NCI-H774 (cell line): ENCODE results near the gene CCDC85B.
"Not testable (repeated sequence)": the region's sequence is repeated elsewhere in the genome, so short reads cannot be mapped to it uniquely, and the experiment has no call there.

ENCODE experiments used
- DNase-seq: peaks from one replicate; lab custom pipeline; 2025; lab: John Stamatoyannopoulos, UW

Gene CCDC85B

DNA sequence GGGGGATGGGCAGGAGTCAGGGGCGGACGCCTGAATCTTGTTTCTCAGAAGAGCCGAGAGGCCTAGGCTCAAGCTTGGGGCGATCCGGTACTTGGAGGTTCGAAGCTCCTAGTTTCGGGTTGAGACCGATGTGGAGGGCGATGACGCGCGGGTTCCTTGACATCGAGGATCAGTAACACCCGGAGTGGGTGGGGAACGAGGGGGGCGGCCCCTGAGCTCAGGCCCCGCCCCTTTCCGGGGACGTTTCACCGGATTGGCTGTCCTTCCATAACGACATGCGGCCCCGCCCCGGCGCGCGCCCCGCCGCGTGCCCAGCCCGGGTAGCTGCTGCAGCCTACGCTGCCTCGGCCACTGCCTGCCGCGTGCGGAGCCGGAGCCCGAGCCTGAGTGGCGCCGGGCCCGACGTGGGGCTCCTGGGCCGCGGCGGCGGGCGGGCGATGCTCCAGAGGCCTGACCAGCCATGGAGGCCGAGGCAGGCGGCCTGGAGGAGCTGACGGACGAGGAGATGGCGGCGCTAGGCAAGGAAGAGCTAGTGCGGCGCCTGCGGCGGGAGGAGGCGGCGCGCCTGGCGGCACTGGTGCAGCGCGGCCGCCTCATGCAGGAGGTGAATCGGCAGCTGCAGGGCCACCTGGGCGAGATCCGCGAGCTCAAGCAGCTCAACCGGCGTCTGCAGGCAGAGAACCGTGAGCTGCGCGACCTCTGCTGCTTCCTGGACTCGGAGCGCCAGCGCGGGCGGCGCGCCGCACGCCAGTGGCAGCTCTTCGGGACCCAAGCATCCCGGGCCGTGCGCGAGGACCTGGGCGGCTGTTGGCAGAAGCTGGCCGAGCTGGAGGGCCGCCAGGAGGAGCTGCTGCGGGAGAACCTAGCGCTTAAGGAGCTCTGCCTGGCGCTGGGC, at the start of gene CCDC85B:
Gene CCDC85B, plus strand, starts transcription at position 350 of the 895 bp plus-strand sequence. Its CDS starts 111 bp downstream, at position 461.
- peak; percentile 95 for DNase-seq

DNA sequence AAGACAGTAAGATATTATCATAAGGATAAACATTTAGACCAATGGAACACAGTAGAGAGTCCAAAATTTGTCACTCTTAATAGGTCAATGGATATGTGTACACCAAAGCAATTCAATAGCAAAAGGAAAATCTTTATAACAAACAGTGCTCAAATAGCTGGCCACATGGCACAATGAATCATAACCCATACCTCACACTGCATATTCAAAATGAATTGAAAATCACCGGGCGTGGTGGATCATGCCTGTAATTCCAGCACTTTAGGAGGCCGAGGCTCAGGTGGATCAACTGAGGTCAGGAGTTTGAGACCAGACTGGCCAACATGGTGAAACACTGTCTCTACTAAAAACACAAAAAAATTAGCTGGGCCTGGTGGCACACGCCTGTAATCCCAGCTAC, 48.3 kb upstream of the CCDC85B start:
- DNase-seq: no peak

DNA sequence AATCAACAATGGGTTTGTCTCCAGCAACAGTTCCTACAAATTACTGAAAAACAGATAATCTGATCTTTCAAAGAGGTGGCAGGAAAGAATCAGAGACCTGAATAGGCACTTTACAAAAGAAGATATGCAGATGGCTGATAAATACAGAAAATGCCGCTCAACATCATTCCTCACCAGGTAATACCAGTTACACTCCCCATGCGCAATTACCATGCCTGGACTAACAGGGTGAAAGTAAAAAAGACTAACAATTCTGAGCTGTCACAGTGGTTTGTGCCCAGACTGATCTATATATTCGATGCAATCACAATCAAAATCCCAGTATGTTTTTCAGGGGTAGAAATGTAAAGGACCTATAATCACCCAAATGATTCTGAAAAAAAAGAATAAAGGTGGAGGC, 46.7 kb upstream of the CCDC85B start:
- no peak for DNase-seq

DNA sequence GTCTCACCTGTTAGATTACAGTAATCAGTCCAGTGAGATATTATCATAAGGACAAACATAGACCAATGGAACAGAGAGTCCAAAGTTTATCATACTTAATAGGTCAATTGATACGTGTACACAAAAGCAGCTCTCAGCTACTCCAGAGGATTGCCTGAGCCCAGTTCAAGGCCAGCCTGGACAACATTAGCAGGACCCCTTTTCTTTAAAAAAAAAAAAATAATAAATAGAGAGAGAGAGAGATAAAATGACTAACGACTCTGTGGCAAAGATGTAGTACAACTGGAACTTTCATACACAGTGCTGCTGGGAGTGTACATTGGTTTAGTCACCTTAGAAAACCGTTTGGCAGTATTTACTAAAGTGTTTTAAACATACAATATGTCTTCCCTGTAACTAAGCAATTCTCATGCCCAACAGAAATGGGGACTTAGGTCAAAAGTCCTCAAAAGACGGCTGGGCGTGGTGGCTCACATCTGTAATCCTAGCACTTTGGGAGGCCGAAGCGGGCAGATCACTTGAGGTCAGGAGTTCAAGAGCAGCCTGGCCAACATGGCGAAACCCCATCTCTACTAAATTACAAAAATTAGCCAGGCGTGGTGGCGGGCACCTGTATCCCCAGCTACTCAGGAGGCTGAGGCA, 46.1 kb upstream of the CCDC85B start:
- DNase-seq: no peak

DNA sequence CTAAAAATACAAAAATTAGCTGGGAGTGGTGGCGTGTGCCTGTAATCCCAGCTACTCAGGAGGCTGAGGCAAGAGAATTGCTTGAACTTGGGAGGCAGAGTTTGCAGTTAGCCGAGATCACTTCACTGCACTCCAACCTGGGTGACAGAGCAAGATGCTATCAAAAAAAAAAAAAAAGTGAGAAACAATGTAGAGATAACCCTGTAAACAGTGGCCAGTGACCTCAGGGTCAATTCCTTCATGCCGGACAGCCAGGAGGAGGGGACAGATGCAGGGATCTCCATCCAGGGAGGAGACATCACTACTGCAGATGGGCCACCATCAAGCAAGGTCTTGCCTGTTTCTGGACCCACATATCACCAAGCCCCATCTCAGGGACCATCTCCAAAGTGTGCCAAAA, 42.7 kb upstream of the CCDC85B start:
- no peak for DNase-seq

DNA sequence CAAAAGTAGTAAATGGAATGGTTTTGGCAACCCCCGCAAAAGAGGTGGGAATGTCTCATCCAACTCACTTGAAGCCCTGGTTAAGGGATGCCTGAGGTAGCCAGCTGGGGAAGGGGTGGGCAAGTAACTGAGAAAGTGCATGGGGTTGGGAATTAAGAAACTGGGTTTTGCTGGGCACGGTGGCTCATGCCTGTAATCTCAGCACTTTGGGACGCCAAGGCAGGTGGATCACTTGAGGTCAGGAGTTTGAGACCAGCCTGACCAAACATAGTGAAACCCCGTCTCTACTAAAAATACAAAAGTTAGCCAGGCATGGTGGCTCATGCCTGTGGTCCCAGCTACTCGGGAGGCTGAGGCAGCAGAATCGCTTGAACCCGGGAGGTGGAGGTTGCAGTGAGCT, 41.8 kb upstream of the CCDC85B start:
- not testable (repeated sequence) for DNase-seq

DNA sequence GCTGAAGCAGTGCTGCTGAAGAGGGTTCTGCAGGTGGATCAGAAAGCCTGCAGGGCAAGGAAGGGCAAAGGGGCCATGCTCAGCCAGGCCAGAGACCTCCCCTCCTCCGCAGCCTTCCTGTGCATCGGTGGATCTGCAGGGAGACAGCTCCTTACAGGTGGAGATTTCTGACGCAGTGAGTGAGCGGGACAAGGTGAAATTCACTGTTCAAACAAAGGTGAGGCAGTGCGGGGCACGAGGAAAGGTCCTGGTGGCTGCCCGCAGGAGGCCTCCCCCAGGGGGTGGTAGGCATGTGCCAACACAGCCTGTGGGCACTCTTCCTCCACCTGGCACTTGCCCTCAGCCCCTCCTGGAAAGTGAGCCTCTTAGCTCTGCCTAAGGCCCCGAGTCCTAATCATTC, 41.1 kb upstream of the CCDC85B start:
- DNase-seq: no peak

DNA sequence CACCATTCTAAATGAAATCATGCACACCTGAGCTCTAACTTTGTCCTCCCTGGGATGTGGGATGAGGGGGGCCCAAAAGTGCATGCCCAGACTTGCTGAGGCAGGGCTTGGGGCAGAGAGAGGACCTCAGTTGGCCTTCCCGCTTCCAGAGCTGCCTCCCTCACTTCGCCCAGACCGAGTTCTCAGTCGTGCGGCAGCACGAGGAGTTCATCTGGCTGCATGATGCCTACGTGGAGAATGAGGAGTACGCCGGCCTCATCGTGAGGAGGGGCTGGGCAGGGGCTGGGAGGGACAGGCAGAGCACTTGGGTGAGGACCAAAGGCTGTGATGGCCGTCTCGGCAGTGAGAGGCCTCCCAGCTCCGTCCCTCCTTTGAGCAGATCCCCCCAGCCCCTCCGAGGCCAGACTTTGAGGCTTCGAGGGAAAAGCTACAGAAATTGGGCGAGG, 40.7 kb upstream of the CCDC85B start:
- DNase-seq: no peak

DNA sequence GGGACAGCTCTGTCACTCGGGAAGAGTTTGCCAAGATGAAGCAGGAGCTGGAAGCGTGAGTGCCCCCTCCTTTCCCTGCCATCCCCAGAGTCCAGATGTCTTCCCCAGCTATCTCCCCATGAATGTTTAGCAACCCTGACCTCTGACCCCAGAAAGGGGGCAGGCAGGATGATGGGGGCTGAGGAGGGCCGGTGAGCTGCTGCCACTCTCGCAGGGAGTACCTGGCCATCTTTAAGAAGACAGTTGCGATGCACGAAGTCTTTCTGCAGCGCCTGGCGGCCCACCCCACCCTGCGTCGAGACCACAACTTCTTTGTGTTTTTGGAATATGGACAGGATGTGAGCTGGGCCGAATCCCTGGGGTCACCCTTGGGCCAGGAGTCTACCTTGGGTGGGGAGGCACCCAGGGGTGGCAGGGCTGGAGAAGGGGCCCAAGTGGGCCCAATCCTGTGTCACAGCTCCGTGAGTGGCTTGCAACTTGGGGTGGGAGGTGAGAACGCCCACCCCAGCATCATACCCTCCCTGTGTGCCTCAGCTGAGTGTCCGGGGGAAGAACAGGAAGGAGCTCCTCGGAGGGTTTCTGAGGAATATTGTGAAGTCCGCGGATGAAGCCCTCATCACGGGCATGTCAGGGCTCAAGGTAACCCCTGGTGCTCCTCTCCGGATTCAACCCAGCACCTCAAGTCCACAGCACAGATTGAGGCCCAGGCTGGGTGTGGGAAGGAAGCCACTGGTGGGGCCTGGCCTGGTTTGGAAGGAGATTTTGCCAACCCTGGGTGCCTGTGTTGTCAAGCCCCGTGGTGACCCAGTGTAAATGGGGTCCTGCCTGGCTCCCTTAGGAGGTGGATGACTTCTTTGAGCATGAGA, 40.0 kb upstream of the CCDC85B start:
- no peak for DNase-seq

DNA sequence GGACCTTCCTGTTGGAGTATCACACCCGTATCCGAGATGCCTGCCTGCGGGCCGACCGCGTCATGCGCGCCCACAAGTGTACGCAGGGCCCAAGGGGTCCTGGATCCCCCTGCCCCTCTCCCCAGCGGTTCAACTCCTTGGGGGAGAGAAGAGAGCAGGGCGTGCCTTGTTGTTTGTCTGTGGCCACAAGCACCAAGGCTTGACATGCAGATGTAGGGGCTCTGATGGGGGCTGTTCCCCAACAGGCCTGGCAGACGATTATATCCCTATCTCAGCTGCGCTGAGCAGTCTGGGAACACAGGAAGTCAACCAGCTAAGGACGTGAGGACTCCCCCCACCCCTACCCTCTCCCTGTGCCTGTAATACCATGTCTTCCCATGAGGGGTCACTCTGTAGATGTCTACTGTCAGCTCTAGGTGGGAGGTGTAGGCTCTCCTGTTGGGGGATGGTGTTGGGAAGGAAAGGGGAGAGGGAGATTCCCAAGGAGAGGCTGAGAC, 39.3 kb upstream of the CCDC85B start:
- DNase-seq: no peak

DNA sequence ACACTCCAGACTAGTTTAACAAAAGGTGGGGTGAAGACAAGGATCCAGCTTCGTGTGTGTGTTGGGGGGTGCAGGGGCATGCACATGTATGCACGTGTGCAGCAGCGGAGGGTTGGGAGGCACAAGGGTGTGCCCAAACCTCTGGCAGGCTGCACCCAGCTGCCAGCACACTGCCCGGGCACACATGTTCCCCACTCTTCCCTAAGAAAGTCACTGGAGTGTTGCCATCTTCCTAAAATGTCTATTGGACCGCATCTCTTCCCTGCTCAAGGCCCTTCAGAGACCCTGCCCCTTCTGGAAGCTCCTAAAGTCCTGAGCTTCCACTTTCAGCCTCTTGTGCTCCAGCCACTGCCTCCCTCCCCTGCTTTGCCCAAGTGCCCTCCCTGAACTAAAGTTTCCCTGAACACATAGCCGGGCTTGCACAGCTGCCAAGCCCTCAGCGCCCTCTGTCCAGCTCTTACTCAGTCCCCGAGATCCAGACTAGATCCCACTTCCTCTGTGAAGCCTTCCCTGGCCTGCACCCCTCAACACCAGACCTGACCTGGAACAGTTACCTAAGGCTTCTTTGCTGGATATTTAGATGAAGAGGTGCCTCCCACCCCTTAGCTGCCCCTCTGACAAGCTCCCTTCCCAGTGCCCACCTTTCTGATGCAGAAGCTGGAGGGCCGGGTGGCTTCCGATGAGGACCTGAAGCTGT, 38.5 kb upstream of the CCDC85B start:
- no peak for DNase-seq

DNA sequence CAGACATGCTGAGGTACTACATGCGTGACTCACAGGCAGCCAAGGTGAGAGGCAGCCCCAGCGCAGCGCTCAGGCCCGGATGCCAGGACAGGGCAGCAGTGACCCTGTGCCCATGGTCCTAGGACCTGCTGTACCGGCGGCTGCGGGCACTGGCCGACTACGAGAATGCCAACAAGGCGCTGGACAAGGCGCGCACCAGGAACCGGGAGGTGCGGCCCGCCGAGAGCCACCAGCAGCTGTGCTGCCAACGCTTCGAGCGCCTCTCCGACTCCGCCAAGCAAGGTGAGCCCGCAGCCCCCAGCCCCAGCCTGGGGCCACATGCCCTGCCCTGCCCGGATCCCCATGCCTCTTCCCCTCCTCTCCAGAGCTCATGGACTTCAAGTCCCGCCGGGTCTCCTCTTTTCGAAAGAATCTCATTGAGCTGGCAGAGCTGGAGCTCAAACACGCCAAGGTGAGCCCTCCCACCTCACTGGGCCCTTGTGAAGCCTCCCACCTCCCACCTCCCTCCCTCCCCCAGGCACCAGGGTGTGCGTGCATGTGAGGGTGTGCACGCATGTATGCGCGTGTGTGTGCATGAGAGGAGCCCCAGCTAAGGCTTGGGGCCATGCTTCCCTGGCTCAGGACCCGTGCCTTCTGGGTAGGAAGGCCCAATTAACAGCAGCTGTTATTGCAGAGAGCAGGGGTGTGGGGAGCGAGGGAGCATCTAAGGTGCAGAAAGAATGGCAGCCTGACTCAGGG, 37.8 kb upstream of the CCDC85B start:
- DNase-seq: no peak

DNA sequence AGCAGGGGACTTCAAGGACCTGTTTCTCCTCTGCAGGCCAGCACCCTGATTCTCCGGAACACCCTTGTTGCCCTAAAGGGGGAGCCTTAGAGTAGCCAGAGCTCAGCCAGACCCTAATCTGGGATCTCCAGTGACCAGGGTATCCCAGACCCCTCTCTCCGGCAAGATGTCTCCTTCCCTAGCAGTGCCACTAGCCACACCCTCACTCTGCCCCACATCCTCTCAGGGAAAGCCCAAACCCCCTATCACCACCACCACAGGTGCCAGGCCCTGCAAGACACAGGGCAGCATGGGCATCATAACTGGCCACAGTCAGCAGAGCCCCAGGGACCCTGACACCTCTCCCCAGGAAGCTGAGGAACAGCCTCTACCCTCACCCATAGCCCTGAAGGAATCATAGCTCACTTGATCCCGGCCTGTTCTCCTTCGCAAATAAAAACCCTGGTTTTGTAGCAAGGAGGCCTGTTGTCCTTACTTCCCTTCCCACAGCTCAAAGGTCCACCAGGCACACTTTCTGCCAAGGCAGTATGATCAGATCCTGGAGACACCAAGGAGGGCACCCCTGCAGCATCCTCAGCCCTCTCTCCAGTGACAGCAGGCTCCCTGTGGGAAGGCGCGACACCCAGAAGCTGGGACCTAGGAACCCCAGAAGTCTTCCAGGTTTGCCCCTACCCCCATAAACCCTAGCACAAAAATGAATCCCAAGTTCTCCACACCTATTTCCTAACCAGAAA, 37.1 kb upstream of the CCDC85B start:
- no peak for DNase-seq

DNA sequence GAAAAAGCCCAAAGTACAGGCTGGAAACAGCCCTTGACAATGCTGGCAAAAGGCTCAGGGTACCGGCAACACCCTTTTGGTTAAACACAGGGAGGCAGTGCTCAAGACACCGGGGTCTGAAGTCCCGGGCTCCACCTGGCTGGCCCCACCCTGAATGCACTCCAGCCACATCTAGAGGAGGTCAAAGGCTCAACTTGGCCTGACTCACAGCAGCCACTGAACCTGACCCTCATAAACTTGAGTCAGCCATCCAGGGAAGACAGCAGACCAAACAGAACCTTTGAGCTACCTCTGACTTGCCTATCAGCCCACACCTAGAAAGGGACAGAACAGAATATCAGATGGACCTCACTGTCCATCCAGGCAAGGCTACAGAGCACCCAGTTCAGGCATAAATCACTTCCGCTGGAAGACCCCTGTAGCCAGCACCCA, 36.3 kb upstream of the CCDC85B start:
- no peak for DNase-seq

DNA sequence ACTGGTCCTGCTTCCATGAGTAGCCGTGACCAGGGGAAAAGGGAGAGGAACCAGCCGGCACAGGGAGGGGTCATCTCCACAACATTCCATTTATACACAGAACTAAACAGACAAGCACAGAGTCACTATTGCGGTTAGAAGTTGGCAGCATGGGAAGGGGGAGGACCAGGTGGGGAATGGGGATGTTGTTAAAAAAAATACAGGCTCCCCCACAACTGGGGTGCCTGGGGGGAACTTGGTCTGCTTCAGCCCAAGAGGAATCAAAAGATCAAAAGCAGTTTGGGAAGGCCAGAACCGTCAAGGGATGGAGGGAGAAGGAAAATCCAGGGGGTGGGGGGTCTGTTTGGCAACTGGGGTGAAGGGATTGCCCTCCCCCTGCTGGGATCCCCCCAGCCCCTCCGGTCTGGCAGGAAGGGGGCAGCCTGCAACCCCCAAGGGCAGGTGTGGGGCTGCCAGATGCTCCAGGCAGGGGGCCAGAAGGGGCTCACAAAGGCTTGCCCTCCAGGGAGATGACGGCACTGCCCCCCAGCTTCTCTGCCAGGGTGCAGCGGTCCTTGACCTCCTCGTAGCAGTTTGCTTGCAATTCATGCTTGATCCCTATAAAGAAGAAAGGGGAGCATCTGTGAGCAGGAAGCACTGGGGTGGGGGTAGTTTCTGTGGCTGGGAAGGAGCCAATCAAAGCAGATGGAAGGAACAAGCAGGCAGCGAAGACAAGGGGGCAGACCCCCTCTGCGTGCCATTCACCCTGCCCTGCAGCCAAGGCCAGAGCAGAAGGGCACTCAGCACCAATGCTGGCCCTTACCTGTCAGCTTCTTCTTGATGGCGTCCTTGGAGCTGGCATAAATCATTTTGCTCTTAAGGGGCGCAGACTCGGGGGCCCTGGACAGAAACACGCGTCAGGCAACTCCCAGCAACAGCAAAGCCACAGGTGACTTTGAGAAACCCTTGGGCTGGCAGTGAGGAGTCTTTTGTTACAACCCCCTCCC, 35.3 kb upstream of the CCDC85B start:
- DNase-seq: no peak

DNA sequence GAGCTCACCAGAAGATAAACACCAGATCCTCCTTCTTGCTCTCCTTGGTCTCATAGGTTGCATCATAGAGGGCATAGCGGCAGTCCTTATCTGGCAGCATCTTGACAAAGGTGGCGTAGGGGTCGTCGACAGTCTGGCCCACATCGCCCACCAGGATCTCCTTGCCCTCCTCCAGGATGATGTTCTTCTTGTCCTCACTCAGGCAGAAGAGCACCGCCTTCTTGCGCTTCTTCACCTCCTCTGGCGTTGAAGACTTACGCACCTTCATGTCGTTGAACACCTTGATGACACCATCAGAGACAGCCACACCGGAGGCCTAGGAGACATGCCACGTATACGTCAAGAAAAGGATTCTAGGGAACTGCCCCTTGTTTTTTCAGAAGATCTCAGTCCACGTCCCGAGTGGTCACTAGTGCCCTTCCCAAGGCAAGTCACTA, 34.5 kb upstream of the CCDC85B start:
- DNase-seq: no peak

DNA sequence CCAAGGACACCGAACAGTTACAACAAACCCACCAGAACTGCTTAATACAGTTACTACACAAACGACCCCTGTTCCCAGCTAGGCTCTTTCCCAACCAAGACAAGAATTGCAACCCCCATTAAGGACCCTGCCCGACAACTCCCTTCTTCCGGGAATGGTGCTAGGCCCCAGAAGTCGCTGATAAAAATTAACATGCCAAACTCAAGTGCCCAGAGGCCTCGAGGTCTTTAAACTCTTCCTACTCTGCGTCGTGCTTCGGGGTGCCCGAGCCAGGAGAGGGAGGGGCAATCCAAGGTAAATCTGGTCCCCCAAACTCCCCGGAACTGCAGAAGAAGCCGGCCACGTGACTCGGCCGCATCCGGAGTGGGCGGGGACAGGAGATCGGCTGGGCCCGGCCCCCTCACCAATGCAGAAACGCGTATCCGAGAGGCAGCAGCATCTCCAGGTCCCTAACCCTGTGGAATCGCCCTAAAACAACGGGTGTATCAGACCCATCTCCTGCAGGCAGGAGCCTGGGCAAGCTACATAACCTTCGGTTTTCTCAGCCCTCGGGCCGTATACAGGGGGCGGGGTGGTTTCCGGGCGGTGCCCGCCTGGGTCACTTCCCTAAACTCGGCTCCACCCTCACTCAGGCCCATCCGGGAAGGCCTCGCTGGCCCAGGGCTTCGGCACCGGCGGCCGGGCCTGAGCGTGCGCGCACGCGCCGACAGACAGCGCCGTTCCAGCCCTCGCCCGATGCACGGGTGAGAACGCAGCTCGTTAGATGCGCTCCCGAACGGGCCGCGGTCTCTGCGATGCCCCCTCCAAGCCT, 33.6 kb upstream of the CCDC85B start:
- peak; percentile 71 for DNase-seq

DNA sequence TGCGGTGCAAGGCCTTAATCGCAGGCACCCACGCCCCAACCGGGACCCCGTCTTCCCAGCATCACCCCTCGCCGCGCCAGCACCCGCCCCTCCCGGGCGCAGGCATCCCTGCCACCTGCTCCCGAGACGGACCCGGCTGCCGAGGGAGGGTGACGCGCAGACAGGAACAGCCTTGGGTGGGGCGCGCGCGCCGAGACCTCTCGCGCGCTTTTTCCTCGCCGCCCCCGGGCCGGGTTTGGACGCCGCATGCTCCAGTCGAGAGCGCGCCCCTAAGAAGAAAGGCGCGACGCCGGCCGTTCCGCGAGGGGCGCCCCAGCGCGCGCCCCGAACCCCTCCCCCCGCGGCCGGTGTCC, 33.0 kb upstream of the CCDC85B start:
- DNase-seq: no peak
